HG02938 (cell line): ENCODE data around the gene PIP4K2C.

Experiments
- ATAC-seq: cut with Tn5 transposase; IDR thresholded peaks from one replicate; pipeline ENCODE4 v1.9.1; 2021; ENCODE audit warnings: mild to moderate bottlenecking, moderate library complexity; ENCODE audit not compliant: unreplicated experiment

PIP4K2C gene

GRCh38 chr12:57590864-57591781 lies at the start of gene PIP4K2C:
Gene PIP4K2C, plus strand, starts transcription at chr12:57591192. Its CDS starts 98 bp downstream, at chr12:57591290.
- ATAC-seq, result peak; percentile 74

GRCh38 chr12:57541717-57542116 lies 49.3 kb upstream of the PIP4K2C start:
- ATAC-seq, result no peak

- ATAC-seq, result no peak
Observed at GRCh38 chr12:57543581-57543980, 47.4 kb upstream of the PIP4K2C start.

GRCh38 chr12:57545809-57546437 lies 45.1 kb upstream of the PIP4K2C start:
- ATAC-seq, result no peak

GRCh38 chr12:57546438-57547287 lies 44.3 kb upstream of the PIP4K2C start, which contains the start of gene DCTN2:
Gene DCTN2, minus strand, starts transcription at chr12:57547192. Its CDS starts 129 bp downstream, at chr12:57547063.
- ATAC-seq, result peak; percentile 98

GRCh38 chr12:57547288-57548012 lies 43.5 kb upstream of the PIP4K2C start:
- ATAC-seq, result no peak

- ATAC-seq, result no peak
Observed at GRCh38 chr12:57548013-57548315, 43.0 kb upstream of the PIP4K2C start.

GRCh38 chr12:57548488-57548887 lies 42.5 kb upstream of the PIP4K2C start:
- ATAC-seq, result no peak

- ATAC-seq, result no peak
Observed at GRCh38 chr12:57549203-57549908, 41.6 kb upstream of the PIP4K2C start.

- no peak for ATAC-seq
Observed at GRCh38 chr12:57549909-57550640, 40.9 kb upstream of the PIP4K2C start, which contains the start of gene KIF5A. Gene KIF5A, plus strand, starts transcription at chr12:57550044. Its CDS starts 228 bp downstream, at chr12:57550272.

GRCh38 chr12:57550641-57551549 lies 40.1 kb upstream of the PIP4K2C start:
- no peak for ATAC-seq

- no peak for ATAC-seq
Observed at GRCh38 chr12:57551637-57552305, 39.2 kb upstream of the PIP4K2C start.

- no peak for ATAC-seq
Observed at GRCh38 chr12:57552306-57552651, 38.7 kb upstream of the PIP4K2C start.

GRCh38 chr12:57552835-57553313 lies 38.1 kb upstream of the PIP4K2C start:
- ATAC-seq, result no peak

- no peak for ATAC-seq
Observed at GRCh38 chr12:57553343-57554202, 37.4 kb upstream of the PIP4K2C start.

- no peak for ATAC-seq
Observed at GRCh38 chr12:57554453-57554852, 36.5 kb upstream of the PIP4K2C start.

GRCh38 chr12:57554897-57555296 lies 36.1 kb upstream of the PIP4K2C start:
- ATAC-seq, result no peak
